Naive thymus-derived CD4-positive, alpha-beta T cell (primary cell): ENCODE data around the gene TSPOAP1. TPM values are rescaled to one million over a fixed set of nuclear protein-coding genes. Genes with fewer than 3 reads are reported as not detected.

ENCODE experiments used
- ATAC-seq: fragments of 150-1000 bp; cut with Tn5 transposase; 2 replicates; pipeline ENCODE4 v1.10.0; 2021; ENCODE audit warnings: mild to moderate bottlenecking, moderate library complexity
- CTCF ChIA-PET: fragments of 350-600 bp; sonication (Branson Sonifier 250); formaldehyde crosslinking; loops from one replicate; lab custom pipeline; 2021; ENCODE audit warnings: antibody characterized with exemption; lab: Charles Lee
- POLR2A ChIA-PET: fragments of 350-600 bp; sonication (Branson Sonifier 250); formaldehyde crosslinking; loops from one replicate; lab custom pipeline; 2021; ENCODE audit warnings: antibody characterized with exemption, inconsistent platforms; lab: Charles Lee
- DNase-seq, 9 donors: peaks; one replicate each; pipeline versions ENCODE4 v3.0.0 to v3.0.0-alpha.2; 2020 to 2022; ENCODE audit warnings: mixed read lengths in 1 of 9
- H3K27ac ChIP-seq: one replicate; pipeline ENCODE4 v1.7.0; 2013; ENCODE audit warnings: mild to moderate bottlenecking, low read depth, low read length, moderate library complexity
- H3K27me3 ChIP-seq, 2 donors: one replicate each; pipeline ENCODE4 v1.7.0; 2013; ENCODE audit warnings: low read length in 2 of 2, mild to moderate bottlenecking in 2 of 2, moderate library complexity in 2 of 2; ENCODE audit not compliant: control insufficient read depth in 2 of 2, insufficient read depth in 2 of 2
- H3K36me3 ChIP-seq, 3 experiments: 1 replicate in 2 of 3; 2 replicates in 1 of 3; pipeline ENCODE4 v1.7.0; 2013; ENCODE audit warnings: low read length in 3 of 3, mild to moderate bottlenecking in 3 of 3, moderate library complexity in 1 of 3; ENCODE audit not compliant: insufficient read depth in 3 of 3, control insufficient read depth in 2 of 3
- H3K4me1 ChIP-seq, 2 donors: one replicate each; pipeline ENCODE4 v1.7.0; 2013; ENCODE audit warnings: low read length in 2 of 2, mild to moderate bottlenecking in 2 of 2, moderate library complexity in 1 of 2; ENCODE audit not compliant: control insufficient read depth in 2 of 2, insufficient read depth in 2 of 2
- H3K4me3 ChIP-seq: 2 replicates; pipeline ENCODE4 v1.7.0; 2013; ENCODE audit warnings: mild to moderate bottlenecking, low read length
- H3K9me3 ChIP-seq, 3 experiments: 1 replicate in 2 of 3; 2 replicates in 1 of 3; pipeline ENCODE4 v1.7.0; 2013; ENCODE audit warnings: low read length in 3 of 3; ENCODE audit not compliant: control insufficient read depth in 2 of 3
- H3K27ac Mint-ChIP-seq, 9 donors: one replicate each; pipeline ENCODE4 v1.8.0; 2020 to 2022; ENCODE audit warnings: mixed read lengths in 9 of 9, mild to moderate bottlenecking in 8 of 9, moderate library complexity in 5 of 9, inconsistent platforms in 2 of 9
- H3K27me3 Mint-ChIP-seq, 5 donors: one replicate each; pipeline ENCODE4 v1.8.0; 2021 to 2022; ENCODE audit warnings: mixed read lengths in 5 of 5, mild to moderate bottlenecking in 1 of 5
- H3K36me3 Mint-ChIP-seq, 5 donors: one replicate each; pipeline ENCODE4 v1.8.0; 2020 to 2022; ENCODE audit warnings: mixed read lengths in 5 of 5, mild to moderate bottlenecking in 3 of 5, inconsistent platforms in 1 of 5
- H3K4me1 Mint-ChIP-seq, 7 donors: one replicate each; pipeline ENCODE4 v1.8.0; 2020 to 2022; ENCODE audit warnings: mixed read lengths in 7 of 7, mild to moderate bottlenecking in 3 of 7, inconsistent platforms in 1 of 7
- H3K4me3 Mint-ChIP-seq, 10 donors: one replicate each; pipeline ENCODE4 v1.8.0; 2020 to 2022; ENCODE audit warnings: mild to moderate bottlenecking in 10 of 10, mixed read lengths in 10 of 10, moderate library complexity in 6 of 10, inconsistent platforms in 2 of 10
- H3K9me3 Mint-ChIP-seq, 11 donors: one replicate each; pipeline ENCODE4 v1.8.0; 2020 to 2022; ENCODE audit warnings: mixed read lengths in 11 of 11, mild to moderate bottlenecking in 4 of 11, inconsistent platforms in 1 of 11, moderate library complexity in 1 of 11
- intact Hi-C, 2 donors: fragments of 100-400 bp; cut with micrococcal nuclease; formaldehyde crosslinking; loops; one replicate each; pipeline ENCODE4 v1.15.1; 2023
- polyA plus RNA-seq, 2 donors: library from polyadenylated mRNA; unstranded; fragments of 300-500 nt; fragmentation: Illumina TruSeq; gene quantifications; one replicate each; pipeline ENCODE4 v1.2.3, GENCODE V29; 2021
- total RNA-seq, 6 experiments: library from RNA in 5 of 6; stranded (reverse) in 5 of 6; gene quantifications; 1 replicate in 5 of 6; 2 replicates in 1 of 6; pipeline ENCODE4 v1.2.3 and lab custom pipeline; 2021 to 2026

TSPOAP1 gene
- total and polyA plus RNA-seq, 7 experiments from 2014 or later: 0.20 to 62.5 (median 11.8) TPM

- Histone ChIP-seq H3K27me3 (no peaks in the 10 kb centered on the region), H3K9me3 (no peaks in the 10 kb centered on the region), H3K4me3 (no peak overlapping the region), H3K4me1 (peaks cover 12 to 14% of the 10 kb centered on the region in 2 donors), H3K27ac (no peak overlapping the region), H3K36me3 (peaks cover 0 to 8% (median 0%) of the 10 kb centered on the region in 3 experiments)
- H3K4me3 Mint-ChIP-seq: peak overlapping the region in 1 of 10 donors; percentile 22
- ATAC-seq (no peak), DNase-seq (no peak)
- no peaks in the 10 kb centered on the region for H3K27me3 Mint-ChIP-seq
- intact Hi-C loops: no loop called here
- ChIA-PET CTCF (interaction anchor here (0.8 to 1.4 kb wide), 3 partner anchors 12 to 39 kb away, joined by 3 to 4 read pairs (median 4); no protein-coding TSS in a partner anchor), POLR2A (interaction anchor here (0.5 to 16.4 kb wide), 5 partner anchors 17 to 275 kb away, joined by 3 to 521 read pairs (median 5); no protein-coding TSS in a partner anchor)
- H3K4me1 Mint-ChIP-seq: peaks cover 24 to 40% (median 37%) of the 10 kb centered on the region in 7 donors
- H3K9me3 Mint-ChIP-seq: peaks cover 0 to 2% (median 0%) of the 10 kb centered on the region in 11 donors
- peak overlapping the region in 5 of 9 donors; percentile 1 to 74 (median 53) for H3K27ac Mint-ChIP-seq
- peaks cover 0 to 23% (median 11%) of the 10 kb centered on the region in 5 donors for H3K36me3 Mint-ChIP-seq
Measured at GRCh38 chr17:58356231-58356630, 27.6 kb upstream of the TSPOAP1 start.

- DNase-seq (no peak), ATAC-seq (no peak)
- intact Hi-C loops: no loop called here
- H3K27me3 ChIP-seq: no peaks in the 10 kb centered on the region
- Mint-ChIP-seq H3K27ac (peak overlapping the region in 8 of 9 donors; percentile 53 to 99 (median 74)), H3K9me3 (peaks cover 0 to 2% (median 0%) of the 10 kb centered on the region in 11 donors), H3K4me1 (peaks cover 30 to 49% (median 43%) of the 10 kb centered on the region in 7 donors), H3K4me3 (no peak overlapping the region), H3K36me3 (peaks cover 2 to 28% (median 12%) of the 10 kb centered on the region in 5 donors), H3K27me3 (no peaks in the 10 kb centered on the region)
- peaks cover 16 to 19% of the 10 kb centered on the region in 2 donors for H3K4me1 ChIP-seq
- CTCF ChIA-PET: interaction anchor here (0.9 to 1.5 kb wide), 3 partner anchors 9 to 105 kb away, joined by 3 read pairs; no protein-coding TSS in a partner anchor
- H3K4me3 ChIP-seq: no peak overlapping the region
- H3K9me3 ChIP-seq: no peaks in the 10 kb centered on the region
- POLR2A ChIA-PET: interaction anchor here (0.8 to 16.4 kb wide), 10 partner anchors 9 to 157 kb away, joined by 3 to 521 read pairs (median 4); partner anchors contain the start of genes RNF43 and TSPOAP1
- H3K36me3 ChIP-seq: peaks cover 2 to 11% (median 3%) of the 10 kb centered on the region in 3 experiments
- H3K27ac ChIP-seq: no peak overlapping the region
Measured at GRCh38 chr17:58354541-58355216, 26.1 kb upstream of the TSPOAP1 start.

GRCh38 chr17:58353389-58353825 lies 24.8 kb upstream of the TSPOAP1 start:
- Histone ChIP-seq H3K4me1 (peaks cover 16 to 25% of the 10 kb centered on the region in 2 donors), H3K27ac (peak overlapping the region; percentile 85), H3K36me3 (peaks cover 10 to 20% (median 15%) of the 10 kb centered on the region in 3 experiments), H3K9me3 (no peaks in the 10 kb centered on the region), H3K4me3 (peak overlapping the region; percentile 95), H3K27me3 (no peaks in the 10 kb centered on the region)
- peaks cover 0 to 4% (median 0%) of the 10 kb centered on the region in 11 donors for H3K9me3 Mint-ChIP-seq
- H3K4me3 Mint-ChIP-seq: peak overlapping the region; percentile 97 to 100 (median 99)
- ChIA-PET POLR2A (interaction anchor here (1.5 to 16.4 kb wide), 10 partner anchors 9 to 278 kb away, joined by 4 to 521 read pairs (median 10); partner anchors contain the start of genes RNF43 and TSPOAP1), CTCF (interaction anchor here (0.9 to 3.0 kb wide), 3 partner anchors 8 to 36 kb away, joined by 4 to 24 read pairs (median 5); no protein-coding TSS in a partner anchor)
- H3K4me1 Mint-ChIP-seq: peaks cover 35 to 62% (median 55%) of the 10 kb centered on the region in 7 donors
- ATAC-seq (no peak), DNase-seq (no peak)
- intact Hi-C loops: loop anchor here (2.0 kb wide), 6 partner anchors 15 to 135 kb away; partner anchors contain the start of genes MKS1 (in 1 of the 2) and TSPOAP1 (in 1 of the 2)
- H3K27ac Mint-ChIP-seq: peak overlapping the region; percentile 89 to 99 (median 97)
- peaks cover 10 to 39% (median 21%) of the 10 kb centered on the region in 5 donors for H3K36me3 Mint-ChIP-seq
- no peaks in the 10 kb centered on the region for H3K27me3 Mint-ChIP-seq

GRCh38 chr17:58352596-58353388 lies 24.2 kb upstream of the TSPOAP1 start:
- Mint-ChIP-seq H3K9me3 (peaks cover 0 to 4% (median 0%) of the 10 kb centered on the region in 11 donors), H3K4me3 (peak overlapping the region; percentile 97 to 100 (median 99)), H3K27me3 (no peaks in the 10 kb centered on the region), H3K4me1 (peaks cover 38 to 68% (median 61%) of the 10 kb centered on the region in 7 donors), H3K36me3 (peaks cover 12 to 44% (median 24%) of the 10 kb centered on the region in 5 donors), H3K27ac (peak overlapping the region; percentile 89 to 99 (median 97))
- Histone ChIP-seq H3K4me1 (peaks cover 16 to 31% of the 10 kb centered on the region in 2 donors), H3K9me3 (no peaks in the 10 kb centered on the region), H3K36me3 (peaks cover 12 to 25% (median 21%) of the 10 kb centered on the region in 3 experiments), H3K27me3 (no peaks in the 10 kb centered on the region), H3K27ac (peak overlapping the region; percentile 85), H3K4me3 (peak overlapping the region; percentile 95)
- intact Hi-C loops: loop anchor here (1.0 to 2.0 kb wide), 13 partner anchors 8 to 345 kb away; partner anchors contain the start of genes MKS1 (in 1 of the 2), MTMR4 (in 1 of the 2), RNF43 (in 1 of the 2) and SRSF1 (in 1 of the 2)
- CTCF ChIA-PET: interaction anchor here (0.9 to 3.0 kb wide), 11 partner anchors 9 to 653 kb away, joined by 3 to 24 read pairs (median 4); partner anchors contain the start of gene RNF43
- ATAC-seq (no peak), DNase-seq (peak in 2 of 9 donors; percentile 21 to 27)
- POLR2A ChIA-PET: interaction anchor here (1.0 to 16.4 kb wide), 19 partner anchors 10 to 279 kb away, joined by 3 to 521 read pairs (median 6); partner anchors contain the start of genes RNF43 and TSPOAP1

GRCh38 chr17:58351831-58352595 lies 23.4 kb upstream of the TSPOAP1 start, which contains the start of gene SUPT4H1:
Gene SUPT4H1 (minus strand): TSS chr17:58352201. CDS start chr17:58352135, 66 bp downstream.
- no peaks in the 10 kb centered on the region for H3K27me3 Mint-ChIP-seq
- H3K9me3 ChIP-seq: no peaks in the 10 kb centered on the region
- ChIA-PET CTCF (interaction anchor here (0.6 to 3.0 kb wide), 13 partner anchors 8 to 653 kb away, joined by 3 to 24 read pairs (median 4); partner anchors contain the start of gene RNF43), POLR2A (interaction anchor here (1.0 to 16.4 kb wide), 22 partner anchors 11 to 279 kb away, joined by 3 to 521 read pairs (median 6); partner anchors contain the start of genes RNF43 and TSPOAP1)
- H3K36me3 Mint-ChIP-seq: peaks cover 16 to 52% (median 32%) of the 10 kb centered on the region in 5 donors
- ATAC-seq (peak; percentile 98), DNase-seq (peak; percentile 83 to 93 (median 92))
- H3K4me1 Mint-ChIP-seq: peaks cover 39 to 76% (median 68%) of the 10 kb centered on the region in 7 donors
- peak within 1 kb of the TSS; percentile 85 for H3K27ac ChIP-seq
- peak within 1 kb of the TSS; percentile 93 to 99 (median 98) for H3K27ac Mint-ChIP-seq
- H3K27me3 ChIP-seq: no peaks in the 10 kb centered on the region
- H3K4me1 ChIP-seq: peaks cover 16 to 31% of the 10 kb centered on the region in 2 donors
- H3K4me3 Mint-ChIP-seq: peak within 1 kb of the TSS; percentile 97 to 100 (median 99)
- H3K9me3 Mint-ChIP-seq: peaks cover 0 to 4% (median 0%) of the 10 kb centered on the region in 11 donors
- peaks cover 18 to 32% (median 29%) of the 10 kb centered on the region in 3 experiments for H3K36me3 ChIP-seq
- intact Hi-C loops: loop anchor here (1.0 to 2.0 kb wide), 13 partner anchors 8 to 345 kb away; partner anchors contain the start of genes MKS1 (in 1 of the 2), MTMR4 (in 1 of the 2), RNF43 (in 1 of the 2) and SRSF1 (in 1 of the 2)
- peak within 1 kb of the TSS; percentile 95 for H3K4me3 ChIP-seq
